NT2/D1 (cell line): ENCODE results near the gene LRIG2.

ENCODE experiments used
- SUZ12 ChIP-seq: IDR thresholded peaks from 2 replicates; pipeline ENCODE4 v1.6.1; 2011; ENCODE audit not compliant: insufficient read length, insufficient read depth; ENCODE audit errors: extremely low read depth
- YY1 ChIP-seq: IDR thresholded peaks from 2 replicates; pipeline ENCODE4 v1.6.1; 2011; ENCODE audit not compliant: insufficient read length, insufficient read depth
- ZNF274 ChIP-seq: IDR thresholded peaks from 2 replicates; pipeline ENCODE4 v1.6.1; 2011; ENCODE audit warnings: mild to moderate bottlenecking, low read depth, low read length

- TF ChIP-seq YY1, result no peak
- TF ChIP-seq SUZ12, result no peak
- TF ChIP-seq ZNF274, result no peak
Observed at GRCh38 chr1:113091988-113092594, 19.1 kb downstream of the LRIG2 start.
